ENCODE measurements around the gene GYG2.
"Not testable (repeated sequence)": the region's sequence is repeated elsewhere in the genome, so short reads cannot be mapped to it uniquely, and the experiment has no call there.

The GYG2 gene

GRCh38 chrX:2910109-2910508, 81.4 kb downstream of the GYG2 start:
- DNase-seq = no peak

- DNase-seq = no peak
Measured at GRCh38 chrX:2913118-2913517, 84.4 kb downstream of the GYG2 start.

DNA sequence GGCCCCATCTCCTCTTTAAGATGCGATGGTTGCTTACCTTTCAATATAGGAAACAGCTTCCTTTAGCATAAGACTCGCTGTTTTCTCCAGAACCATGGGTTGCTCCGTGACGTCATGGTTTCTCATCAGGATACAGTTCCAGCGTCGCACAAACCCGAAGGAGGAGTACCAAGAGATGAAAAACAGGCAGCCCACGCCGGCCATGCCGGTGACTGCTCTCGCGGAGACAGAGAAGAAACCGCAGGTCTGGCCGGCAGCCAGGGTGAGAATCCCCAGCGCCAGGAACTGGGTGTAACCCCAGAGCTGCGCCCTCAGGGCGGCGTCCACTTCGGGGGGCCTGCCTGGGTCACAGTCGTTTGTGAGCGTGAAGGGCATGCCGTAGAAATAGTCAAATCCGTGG, 89.0 kb downstream of the GYG2 start:
- no peak for DNase-seq

DNA sequence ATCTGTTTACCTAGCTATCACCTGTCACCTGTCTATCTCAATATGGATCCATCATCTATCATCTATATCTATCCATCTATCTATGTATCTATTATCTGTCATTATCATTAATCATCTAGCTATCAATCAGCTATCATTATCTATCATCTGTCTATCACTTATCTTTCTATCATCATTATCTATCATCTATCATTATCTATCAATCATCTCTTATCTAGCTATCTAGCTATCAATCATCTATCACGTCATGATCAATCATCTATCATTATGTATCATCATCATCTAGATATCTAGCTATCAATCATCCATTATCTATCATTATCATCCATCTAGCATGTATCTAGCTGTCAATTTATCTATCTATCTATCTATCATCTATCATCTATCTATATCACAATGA, 92.5 kb downstream of the GYG2 start:
- no peak for DNase-seq

DNA sequence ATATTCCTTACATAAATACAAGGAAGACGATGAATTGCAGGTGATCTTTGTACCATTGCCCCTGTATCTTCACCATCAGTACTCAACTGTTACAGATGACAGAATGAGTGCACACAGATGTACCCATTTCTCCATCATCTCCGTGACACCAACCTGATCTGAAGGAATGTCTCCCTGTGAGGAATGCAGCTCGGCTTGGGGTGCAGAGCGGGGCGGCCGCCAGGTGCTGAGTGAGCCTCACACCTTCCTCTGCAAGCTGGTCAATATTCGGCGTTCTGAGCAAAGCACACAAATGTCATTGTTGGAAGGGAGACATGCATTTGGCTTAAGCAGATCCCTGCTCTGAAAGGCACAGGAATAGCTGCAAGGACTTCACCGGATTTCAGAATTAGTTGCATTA, 93.0 kb downstream of the GYG2 start:
- no peak for DNase-seq

- no peak for DNase-seq
Measured at GRCh38 chrX:2924151-2924550, 95.4 kb downstream of the GYG2 start.

DNA sequence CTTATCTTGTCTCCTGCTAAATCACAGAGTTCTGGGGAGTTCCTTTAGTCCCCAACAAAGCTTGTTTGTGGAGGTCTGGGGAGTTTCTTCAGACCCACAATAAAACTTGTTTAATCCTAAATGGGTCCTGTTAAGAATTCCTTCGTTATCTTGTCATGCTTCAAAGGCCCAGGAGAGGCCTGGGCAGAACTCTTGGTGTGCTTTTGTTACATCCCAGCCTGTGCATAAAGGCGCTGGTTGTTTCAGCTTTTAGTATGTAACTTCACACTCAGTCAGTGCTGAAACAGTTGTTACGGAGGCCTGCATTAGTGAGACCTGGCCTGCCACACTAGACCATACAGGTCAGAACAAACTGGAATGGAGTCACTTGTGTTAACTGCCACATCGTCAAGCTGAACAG, 97.5 kb downstream of the GYG2 start:
- DNase-seq = not testable (repeated sequence)

DNA sequence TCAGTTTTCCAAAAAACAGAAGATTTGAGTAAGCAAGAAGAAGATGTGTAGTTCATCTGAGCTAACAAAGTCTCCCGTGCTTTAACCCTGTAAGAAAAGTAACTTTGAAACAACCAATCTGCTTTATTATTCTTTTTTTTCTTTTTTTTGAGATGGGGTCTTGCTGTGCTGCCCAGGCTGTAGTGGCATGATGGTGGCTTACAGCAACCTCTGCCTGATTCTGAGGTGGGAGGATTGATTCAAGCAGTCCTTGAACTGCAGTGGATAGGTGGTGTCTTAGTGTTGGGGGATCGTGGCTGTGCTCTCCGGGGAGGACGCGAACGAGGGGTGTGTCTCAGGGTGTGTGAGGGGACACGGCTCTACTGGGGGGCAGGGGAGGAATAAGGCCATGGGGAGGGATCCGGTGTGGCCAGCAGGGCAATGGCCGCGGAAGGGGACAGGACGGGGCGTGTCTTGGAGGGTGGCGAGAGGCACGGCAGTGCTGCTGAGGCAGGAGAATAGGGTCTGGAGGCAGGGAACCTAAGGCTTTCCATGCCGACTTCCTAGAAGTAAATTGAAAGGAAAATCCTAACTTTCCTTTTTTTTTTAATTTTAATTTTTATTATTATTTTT, 98.0 kb downstream of the GYG2 start:
- no peak for DNase-seq

DNA sequence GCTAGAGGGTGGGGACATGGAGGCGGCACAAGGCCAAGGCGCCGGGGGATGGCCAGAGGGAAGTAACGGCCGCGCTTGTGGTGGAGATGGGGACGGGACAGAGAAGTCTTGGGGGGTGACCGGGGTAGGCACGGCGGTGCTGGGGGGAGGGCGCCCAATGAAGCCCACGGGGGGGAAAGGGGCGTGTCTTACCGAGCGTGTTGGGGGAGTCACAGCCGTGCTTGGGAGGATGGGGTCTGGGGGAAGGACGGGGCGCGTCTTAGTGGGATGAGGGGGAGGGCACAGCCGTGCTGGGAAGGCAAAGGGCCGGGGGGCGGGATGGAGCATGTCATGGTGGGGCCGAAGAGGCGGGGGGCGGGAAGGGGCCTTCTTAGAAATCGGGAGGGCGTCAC, 99.5 kb downstream of the GYG2 start:
- DNase-seq = no peak

- DNase-seq = no peak
Measured at GRCh38 chrX:2928583-2929434, 100.1 kb downstream of the GYG2 start, which contains the start of gene ARSD. ARSD (minus strand) TSS chrX:2929339; CDS start chrX:2929275, 64 bp downstream.

DNA sequence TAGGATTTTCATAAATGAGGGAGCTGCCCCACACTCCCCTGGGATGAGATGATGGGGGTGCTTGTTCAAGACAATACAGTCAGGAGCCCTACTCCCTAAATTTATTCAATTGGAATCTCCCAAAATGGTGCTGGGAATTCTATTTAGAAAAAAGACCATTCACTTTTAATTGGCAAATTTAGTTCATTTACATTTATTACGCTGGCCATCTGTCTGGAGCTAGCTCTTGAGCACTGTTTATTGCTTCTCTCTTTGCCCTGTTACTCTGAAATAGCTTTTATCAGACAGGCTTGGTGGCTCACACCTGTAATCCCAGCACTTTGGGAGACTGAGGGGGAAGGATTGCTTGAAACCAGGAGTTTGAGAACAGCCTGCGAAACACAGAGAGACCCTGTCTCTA, 102.4 kb downstream of the GYG2 start:
- no peak for DNase-seq

- no peak for DNase-seq
Measured at GRCh38 chrX:2931612-2932011, 102.9 kb downstream of the GYG2 start.
